GM19395 (cell line): ENCODE measurements around the gene ENO2.

Experiments used
- ATAC-seq: cut with Tn5 transposase; IDR thresholded peaks from one replicate; pipeline ENCODE4 v1.9.1; 2021; ENCODE audit warnings: mild to moderate bottlenecking, moderate library complexity; ENCODE audit not compliant: unreplicated experiment

The ENO2 gene

DNA sequence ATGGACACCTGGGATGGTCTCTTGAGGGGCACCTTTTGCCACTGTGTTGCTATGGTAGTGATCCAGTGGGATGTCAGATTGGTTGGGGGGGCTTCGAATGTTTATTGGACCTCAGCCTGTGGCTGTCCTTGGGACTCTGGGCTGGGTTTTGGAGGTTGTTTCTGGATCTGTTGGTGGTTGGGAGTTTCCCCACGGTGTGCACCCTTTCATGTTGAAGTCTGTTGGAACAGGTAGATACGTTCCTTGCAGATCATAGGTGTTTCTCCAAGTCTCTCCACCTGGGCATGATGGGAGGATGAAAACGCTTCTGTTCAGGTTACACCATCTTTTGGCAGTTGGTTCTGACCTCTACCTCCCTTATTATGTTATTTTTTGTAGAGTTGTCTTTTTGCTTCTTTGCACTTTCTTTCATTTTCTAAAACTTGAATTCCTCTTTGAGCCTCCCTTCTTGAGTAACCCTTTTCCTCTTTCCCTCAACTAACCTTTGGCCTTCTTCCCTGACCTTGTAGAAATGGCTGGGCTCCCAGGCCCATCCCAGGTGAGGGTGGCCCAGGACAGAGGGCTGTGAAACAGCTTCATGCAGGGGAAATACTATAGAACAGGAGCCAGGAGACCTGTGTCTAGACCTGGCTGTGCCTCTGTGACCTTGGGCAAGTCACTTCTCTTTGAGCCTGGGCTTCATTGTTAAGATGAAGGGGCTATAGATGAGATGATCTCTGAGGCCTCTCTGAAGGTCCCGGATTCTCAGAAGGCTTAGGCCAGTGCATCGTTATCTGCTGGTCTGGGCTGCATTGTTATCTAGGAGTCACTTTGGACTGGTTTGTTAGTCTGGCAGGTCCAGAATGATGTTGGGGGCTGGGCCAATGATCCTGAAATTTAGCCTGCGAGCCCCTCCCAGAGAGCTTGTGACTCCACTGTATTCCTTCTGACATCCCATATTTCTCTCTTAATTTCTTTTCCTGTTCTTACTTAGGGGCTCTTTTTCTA is 15.4 kb downstream of the ENO2 start:
- ATAC-seq = no peak

DNA sequence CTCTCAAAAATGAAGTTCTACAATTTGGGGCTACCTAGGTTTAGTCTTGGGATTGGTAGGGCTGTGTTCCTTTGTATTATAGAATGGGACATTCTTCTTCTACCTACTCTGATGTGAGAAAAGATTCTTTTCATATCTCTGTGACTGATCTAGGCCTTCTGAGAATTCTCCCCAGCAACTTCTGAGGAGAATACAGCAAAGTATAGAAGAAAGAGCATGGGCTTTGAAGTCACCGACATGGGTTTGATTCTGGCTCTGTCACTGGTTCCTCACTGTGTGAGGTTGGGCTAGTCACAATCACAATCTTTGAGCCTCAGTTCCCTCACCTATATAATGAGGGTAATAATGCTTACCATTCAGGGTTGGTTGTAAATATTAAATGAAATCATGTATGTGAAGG is 18.4 kb downstream of the ENO2 start:
- no peak for ATAC-seq

DNA sequence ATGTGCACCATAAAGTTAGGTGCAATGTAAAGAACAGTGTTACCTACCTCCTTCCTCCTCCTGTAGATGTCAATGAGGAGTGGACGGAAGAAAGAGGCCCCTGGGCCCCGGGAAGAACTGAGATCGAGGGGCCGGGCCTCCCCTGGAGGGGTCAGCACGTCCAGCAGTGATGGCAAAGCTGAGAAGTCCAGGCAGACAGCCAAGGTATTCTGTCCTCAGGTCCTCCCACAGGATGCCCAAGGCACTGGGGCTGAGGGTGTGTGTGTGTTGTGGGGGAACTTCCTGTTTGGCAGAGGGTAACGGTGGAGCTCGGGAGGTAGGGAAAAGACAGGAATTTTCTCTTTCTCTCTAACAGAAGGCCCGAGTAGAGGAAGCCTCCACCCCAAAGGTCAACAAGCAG is 19.7 kb downstream of the ENO2 start:
- no peak for ATAC-seq

DNA sequence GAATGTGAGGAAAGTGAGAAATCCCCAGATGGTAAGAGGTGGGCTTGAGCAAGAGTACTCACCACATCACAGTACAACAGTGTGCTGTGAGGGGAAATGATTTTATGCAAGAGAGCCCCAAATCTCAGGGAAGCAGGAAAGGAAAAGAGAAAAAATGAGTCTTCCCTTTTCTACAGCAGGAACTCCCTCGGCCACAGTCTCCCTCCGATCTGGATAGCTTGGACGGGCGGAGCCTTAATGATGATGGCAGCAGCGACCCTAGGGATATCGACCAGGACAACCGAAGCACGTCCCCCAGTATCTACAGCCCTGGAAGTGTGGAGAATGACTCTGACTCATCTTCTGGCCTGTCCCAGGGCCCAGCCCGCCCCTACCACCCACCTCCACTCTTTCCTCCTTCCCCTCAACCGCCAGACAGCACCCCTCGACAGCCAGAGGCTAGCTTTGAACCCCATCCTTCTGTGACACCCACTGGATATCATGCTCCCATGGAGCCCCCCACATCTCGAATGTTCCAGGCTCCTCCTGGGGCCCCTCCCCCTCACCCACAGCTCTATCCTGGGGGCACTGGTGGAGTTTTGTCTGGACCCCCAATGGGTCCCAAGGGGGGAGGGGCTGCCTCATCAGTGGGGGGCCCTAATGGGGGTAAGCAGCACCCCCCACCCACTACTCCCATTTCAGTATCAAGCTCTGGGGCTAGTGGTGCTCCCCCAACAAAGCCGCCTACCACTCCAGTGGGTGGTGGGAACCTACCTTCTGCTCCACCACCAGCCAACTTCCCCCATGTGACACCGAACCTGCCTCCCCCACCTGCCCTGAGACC is 21.2 kb downstream of the ENO2 start:
- no peak for ATAC-seq

- ATAC-seq = no peak
These were observed 21.8 kb downstream of the ENO2 start for GRCh38 chr12:6936194-6936635.

GRCh38 chr12:6936636-6937480 is 22.5 kb downstream of the ENO2 start:
- peak; percentile 2 for ATAC-seq

DNA sequence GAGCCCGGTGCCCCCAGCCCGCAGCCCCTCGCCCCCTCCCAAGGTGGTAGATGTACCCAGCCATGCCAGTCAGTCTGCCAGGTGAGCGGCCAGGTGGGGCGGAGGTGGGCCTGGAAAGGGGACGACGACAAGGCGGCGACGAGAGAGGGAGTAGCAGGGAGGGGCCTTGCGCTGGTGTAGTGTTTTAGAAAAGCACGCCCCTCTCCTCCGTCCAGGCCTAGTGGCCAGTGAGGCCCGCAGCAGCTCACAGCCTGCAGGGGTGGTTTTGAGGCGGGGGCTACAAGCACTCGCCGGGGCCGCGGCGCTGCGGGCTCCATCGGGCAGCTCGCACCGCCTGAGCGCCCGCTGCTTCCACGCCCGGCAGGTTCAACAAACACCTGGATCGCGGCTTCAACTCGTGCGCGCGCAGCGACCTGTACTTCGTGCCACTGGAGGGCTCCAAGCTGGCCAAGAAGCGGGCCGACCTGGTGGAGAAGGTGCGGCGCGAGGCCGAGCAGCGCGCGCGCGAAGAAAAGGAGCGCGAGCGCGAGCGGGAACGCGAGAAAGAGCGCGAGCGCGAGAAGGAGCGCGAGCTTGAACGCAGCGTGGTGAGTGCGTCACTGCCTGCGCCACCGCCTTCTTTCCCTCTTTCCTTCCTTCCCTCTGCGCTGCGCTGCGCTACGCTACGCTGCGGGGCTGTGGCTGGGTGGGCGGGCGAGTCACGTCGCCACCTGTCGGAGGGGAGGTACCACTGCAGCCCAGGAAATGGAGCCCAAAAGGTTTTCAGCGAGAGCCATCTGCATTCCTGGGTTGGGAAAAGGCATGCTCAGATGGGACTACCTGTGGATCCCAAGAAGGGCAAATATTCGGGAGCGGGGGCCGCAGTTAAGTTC is 23.3 kb downstream of the ENO2 start:
- ATAC-seq = peak; percentile 87

- no peak for ATAC-seq
These were observed 24.2 kb downstream of the ENO2 start for GRCh38 chr12:6938353-6939190.

- ATAC-seq = no peak
These were observed 24.8 kb downstream of the ENO2 start for GRCh38 chr12:6939191-6939540.

- no peak for ATAC-seq
These were observed 26.9 kb downstream of the ENO2 start for GRCh38 chr12:6941267-6941666.

DNA sequence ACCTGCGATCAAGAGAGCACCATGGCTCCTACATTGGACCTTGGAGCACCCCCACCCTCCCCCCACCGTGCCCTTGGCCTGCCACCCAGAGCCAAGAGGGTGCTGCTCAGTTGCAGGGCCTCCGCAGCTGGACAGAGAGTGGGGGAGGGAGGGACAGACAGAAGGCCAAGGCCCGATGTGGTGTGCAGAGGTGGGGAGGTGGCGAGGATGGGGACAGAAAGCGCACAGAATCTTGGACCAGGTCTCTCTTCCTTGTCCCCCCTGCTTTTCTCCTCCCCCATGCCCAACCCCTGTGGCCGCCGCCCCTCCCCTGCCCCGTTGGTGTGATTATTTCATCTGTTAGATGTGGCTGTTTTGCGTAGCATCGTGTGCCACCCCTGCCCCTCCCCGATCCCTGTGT is 27.4 kb downstream of the ENO2 start:
- no peak for ATAC-seq

- ATAC-seq = no peak
These were observed 27.9 kb downstream of the ENO2 start for GRCh38 chr12:6942331-6942665.

DNA sequence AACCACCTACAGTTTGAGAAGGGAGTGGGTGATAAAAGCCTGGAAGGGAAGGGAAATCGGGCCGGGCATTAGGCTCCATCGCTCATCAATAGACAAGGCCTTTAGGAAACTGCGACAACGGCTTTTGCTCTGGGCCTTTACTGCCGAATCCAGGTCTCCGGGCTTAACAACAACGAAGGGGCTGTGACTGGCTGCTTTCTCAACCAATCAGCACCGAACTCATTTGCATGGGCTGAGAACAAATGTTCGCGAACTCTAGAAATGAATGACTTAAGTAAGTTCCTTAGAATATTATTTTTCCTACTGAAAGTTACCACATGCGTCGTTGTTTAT is 29.0 kb downstream of the ENO2 start:
- peak; percentile 40 for ATAC-seq

GRCh38 chr12:6943722-6944380 is 29.5 kb downstream of the ENO2 start, which contains the start of the genes C12orf57 and RNU7-1:
Gene C12orf57, plus strand, starts transcription at chr12:6944022. Its CDS starts 100 bp downstream, at chr12:6944122.
Gene RNU7-1, plus strand, starts transcription at chr12:6943816.
- ATAC-seq = peak; percentile 42

DNA sequence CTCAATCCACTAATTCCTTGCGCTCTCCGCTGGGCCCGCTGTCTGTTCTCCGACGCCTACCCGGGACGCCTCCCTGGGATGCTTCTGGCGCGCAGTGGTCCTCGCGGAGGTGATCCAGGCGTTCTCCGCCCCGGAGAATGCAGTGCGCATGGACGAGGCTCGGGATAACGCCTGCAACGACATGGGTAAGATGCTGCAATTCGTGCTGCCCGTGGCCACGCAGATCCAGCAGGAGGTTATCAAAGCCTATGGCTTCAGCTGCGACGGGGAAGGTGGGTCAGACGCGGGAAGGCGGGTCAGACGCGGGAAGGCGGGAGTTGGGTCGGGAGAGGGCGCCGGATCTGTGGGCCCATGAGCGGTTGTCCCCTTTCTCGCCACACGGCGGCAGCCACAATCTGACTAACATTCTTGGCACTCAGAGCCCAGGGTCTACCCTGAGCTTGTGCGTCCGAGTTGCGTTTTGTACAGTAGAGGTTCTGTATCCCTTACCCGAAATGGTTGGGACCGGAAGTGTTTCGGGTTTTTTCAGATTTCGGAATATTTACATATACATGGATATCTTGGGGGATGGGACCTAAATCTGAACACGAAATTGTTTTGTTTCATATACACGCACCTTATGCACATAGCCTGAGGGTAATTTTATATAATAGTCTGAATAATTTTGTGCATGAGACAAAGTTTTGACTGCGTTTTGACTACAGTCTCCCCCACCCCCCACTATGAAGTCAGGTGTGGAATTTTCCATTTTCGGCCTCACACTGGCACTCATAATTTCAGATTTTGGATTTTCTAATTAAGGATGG is 30.2 kb downstream of the ENO2 start:
- peak; percentile 41 for ATAC-seq

DNA sequence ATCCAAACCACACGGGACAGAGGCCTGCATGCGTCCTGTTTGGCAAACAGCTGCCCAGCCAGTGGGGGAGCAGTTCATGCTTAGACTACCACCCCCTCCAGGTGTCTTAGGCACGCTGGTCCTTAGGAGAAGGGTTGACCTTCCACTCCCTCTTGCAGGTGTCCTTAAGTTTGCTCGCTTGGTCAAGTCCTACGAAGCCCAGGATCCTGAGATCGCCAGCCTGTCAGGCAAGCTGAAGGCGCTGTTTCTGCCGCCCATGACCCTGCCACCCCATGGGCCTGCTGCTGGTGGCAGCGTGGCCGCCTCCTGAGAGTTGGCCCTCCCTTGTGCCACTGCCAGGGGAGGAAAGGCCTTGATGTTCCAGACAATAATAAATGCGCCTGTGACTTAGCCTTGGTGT is 31.2 kb downstream of the ENO2 start:
- ATAC-seq = no peak

GRCh38 chr12:6946033-6946919 is 31.9 kb downstream of the ENO2 start:
- no peak for ATAC-seq
